Psoas muscle (tissue), 8 donors: ENCODE data around the gene P3H4. TPM values are rescaled to one million over a fixed set of nuclear protein-coding genes. Genes with fewer than 3 reads are reported as not detected.

Experiments used
- ATAC-seq, 4 donors: fragments of 200-7000 bp; cut with Tn5 transposase; one replicate each; pipeline ENCODE4 v1.9.1; 2020; ENCODE audit warnings: moderate library complexity in 3 of 4, mild to moderate bottlenecking in 2 of 4
- DNase-seq, 2 donors: peaks; one replicate each; pipeline ENCODE4 v3.0.0-alpha.2; 2020
- H3K27ac ChIP-seq: fragments of 200-600 bp; one replicate; pipeline ENCODE4 v1.8.0; 2022
- H3K27me3 ChIP-seq, 3 donors: fragments of 200-600 bp in 1 of 3; one replicate each; pipeline versions ENCODE4 v1.6.1 to v1.8.0; 2013 to 2022; ENCODE audit warnings: low read length in 2 of 3, mild to moderate bottlenecking in 2 of 3, moderate library complexity in 1 of 3; ENCODE audit not compliant: insufficient read depth in 3 of 3
- H3K36me3 ChIP-seq, 2 donors: fragments of 200-600 bp in 1 of 2; one replicate each; pipeline versions ENCODE4 v1.6.1 to v1.8.0; 2013 to 2022; ENCODE audit warnings: low read depth in 1 of 2, mild to moderate bottlenecking in 1 of 2, moderate library complexity in 1 of 2; ENCODE audit not compliant: insufficient read depth in 1 of 2
- H3K4me1 ChIP-seq: fragments of 200-600 bp; one replicate; pipeline ENCODE4 v1.8.0; 2022
- H3K4me3 ChIP-seq: fragments of 200-600 bp; one replicate; pipeline ENCODE4 v1.8.0; 2022; ENCODE audit warnings: mild to moderate bottlenecking
- H3K9me3 ChIP-seq: fragments of 200-600 bp; one replicate; pipeline ENCODE4 v1.8.0; 2022
- CTCF ChIP-seq: fragments of 200-600 bp; IDR thresholded peaks from one replicate; pipeline ENCODE4 v1.8.0; 2022; ENCODE audit warnings: antibody characterized with exemption
- WGBS, 3 donors: extraction: QIAGEN DNeasy Blood & Tissue Kit; methylation state at CpG; one replicate each; pipeline versions ENCODE4 v1.1.6 to v1.1.7; 2013; 5-methylcytosine and 5-hydroxymethylcytosine counted together
- intact Hi-C, 2 donors: fragments of 100-400 bp; cut with DNase I; formaldehyde crosslinking; loops; one replicate each; pipeline versions ENCODE4 v1.11.0 to v1.14.2; 2022
- polyA plus RNA-seq, 3 donors: library from polyadenylated mRNA; stranded (reverse); fragments of 200-250 nt; gene quantifications; one replicate each; pipeline ENCODE4 v1.2.3, GENCODE V29; 2013
- total RNA-seq, 4 donors: library from RNA; stranded (reverse); fragmentation: NEBNext Ultra II Directional in 2 of 4; extraction: Animal tissue kit (Norgen Biotek cat#: 25700) in 2 of 4; gene quantifications; one replicate each; pipeline versions ENCODE4 v1.2.1 to v1.2.4, GENCODE V29; 2021 to 2023
- donor health status: healthy with polysubstance abuse.
- donor health status: DM: no; HTN: no; CAD: no; lungs with moderate emphysema.
- donor health status: Bipolar disorder and iron deficiency.
- donor health status: healthy.
- donor health status: DM: yes; HTN: yes; CAD: no.
- donor health status: DM: no; HTN: no; CAD: no.
- donor health status: DM: no; HTN: no; CAD: no.
- donor health status: DM: yes; HTN: yes; CAD: no.

The P3H4 gene
- total and polyA plus RNA-seq, 7 donors, result 0.58 to 3.4 (median 1.7) TPM

DNA sequence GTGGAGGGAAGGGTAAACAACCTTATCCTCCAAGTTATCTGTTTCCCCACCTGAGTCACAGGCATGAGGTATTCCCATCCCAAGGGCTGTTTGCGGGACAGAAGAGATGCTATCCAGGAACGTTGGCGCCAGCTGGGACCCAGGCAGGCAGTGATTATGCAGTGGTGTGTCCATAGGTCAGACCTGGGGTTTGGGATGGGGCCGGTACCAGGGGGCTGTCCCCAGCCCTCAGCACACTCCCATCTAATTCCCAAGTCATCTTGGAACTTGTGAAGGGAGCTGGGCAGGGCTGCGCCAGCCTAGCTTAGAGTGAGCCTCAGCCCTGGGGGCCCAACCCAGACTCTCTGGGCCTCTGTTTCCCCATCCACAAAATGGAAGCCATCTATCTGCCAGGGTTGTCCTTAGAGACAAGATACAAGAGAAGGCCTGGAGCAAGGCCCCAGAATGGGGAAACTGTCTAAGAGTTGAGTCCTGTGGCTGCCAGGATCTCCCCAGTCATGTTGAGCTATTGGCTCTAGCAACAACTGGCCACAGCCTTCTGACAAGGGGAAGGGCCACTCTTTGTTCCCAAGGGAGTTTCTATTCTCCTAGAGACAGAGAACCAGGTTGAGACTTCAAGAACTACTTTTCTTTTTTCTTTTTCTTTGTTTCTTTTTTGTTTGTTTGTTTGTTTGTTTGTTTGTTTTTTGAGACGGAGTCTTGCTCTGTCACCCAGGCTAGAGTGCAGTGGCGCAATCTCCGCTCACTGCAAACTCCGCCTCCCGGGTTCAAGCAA lies 15.4 kb downstream of the P3H4 start:
- intact Hi-C loops, result no loop called here

DNA sequence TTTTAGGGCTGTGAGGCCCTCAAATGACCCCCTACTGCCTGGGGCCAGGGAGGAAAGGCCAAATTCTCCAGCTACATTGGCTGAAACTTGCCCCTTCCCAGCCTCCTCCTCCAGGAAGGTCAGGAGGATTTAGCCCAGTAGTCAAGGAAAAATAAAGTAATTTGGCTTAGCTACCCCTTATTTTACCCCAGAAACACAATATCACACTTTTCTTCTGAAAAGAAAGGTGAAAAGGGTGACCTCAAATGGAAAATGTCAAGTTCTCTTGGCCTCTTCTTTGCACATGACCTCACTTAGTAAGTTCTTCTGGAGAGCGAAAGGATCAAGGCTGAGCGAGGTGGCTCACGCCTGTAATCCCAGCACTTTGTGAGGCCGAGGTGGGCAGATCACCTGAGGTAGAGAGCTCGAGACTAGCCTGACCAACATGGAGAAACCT lies 17.2 kb downstream of the P3H4 start:
- Histone ChIP-seq H3K4me1 (no peaks in the 10 kb centered on the region), H3K9me3 (no peaks in the 10 kb centered on the region), H3K27me3 (no peaks in the 10 kb centered on the region), H3K36me3 (no peaks in the 10 kb centered on the region), H3K4me3 (no peak overlapping the region), H3K27ac (no peak overlapping the region)
- intact Hi-C loops, result no loop called here
- WGBS, 3 donors, result 96 to 99% (median 98%) methylated on average over 5 of the region's 5 CpGs
- no peak for ATAC-seq
- no peak for DNase-seq
- TF ChIP-seq CTCF, result no peak

More for the DNA sequence above, 15.4 kb downstream of the P3H4 start:
- no peak for ATAC-seq
- no peak for DNase-seq
- TF ChIP-seq CTCF, result no peak
- WGBS, 3 donors, result 91 to 96% (median 96%) methylated on average over 10 of the region's 10 CpGs
- Histone ChIP-seq H3K4me3 (no peak overlapping the region), H3K36me3 (no peaks in the 10 kb centered on the region), H3K9me3 (no peaks in the 10 kb centered on the region), H3K4me1 (peaks cover 4% of the 10 kb centered on the region), H3K27ac (no peak overlapping the region), H3K27me3 (no peaks in the 10 kb centered on the region)

DNA sequence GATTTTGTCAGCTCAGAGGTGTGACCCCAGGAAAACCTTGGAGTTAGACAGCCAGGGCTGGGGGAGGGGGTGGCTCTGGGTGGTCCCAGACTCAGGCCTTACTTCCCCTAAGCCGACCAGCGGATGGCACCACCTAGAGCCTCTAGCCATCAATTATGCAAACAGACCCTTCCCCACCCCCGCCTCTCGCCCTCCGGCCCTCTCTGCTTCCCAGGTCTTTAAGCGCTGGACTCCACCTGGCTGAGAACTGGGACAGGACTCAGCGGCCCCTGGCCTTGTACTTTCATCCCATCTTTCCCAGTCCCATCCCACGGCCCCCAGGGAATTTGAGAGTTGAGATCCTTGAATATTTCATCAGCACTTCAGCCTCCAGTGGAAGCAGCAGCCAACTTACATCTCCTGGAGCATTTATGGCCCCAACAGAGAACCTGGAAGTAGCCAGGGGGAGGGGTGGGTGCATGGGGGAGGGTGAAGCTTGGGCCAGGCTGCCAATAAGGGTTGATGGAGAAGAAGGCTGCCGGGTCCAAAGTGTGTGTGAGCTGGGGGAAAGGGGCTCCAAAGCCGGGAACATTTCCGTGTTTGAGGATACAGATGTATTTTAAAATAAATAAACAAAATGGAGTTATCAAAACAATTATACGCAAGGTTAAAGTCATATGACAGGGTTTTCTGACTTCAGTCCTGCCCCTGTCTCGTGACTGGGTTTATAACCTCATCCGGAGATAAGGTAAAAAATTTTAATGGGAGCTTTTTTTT lies 17.8 kb downstream of the P3H4 start:
- no peak for TF ChIP-seq CTCF
- Histone ChIP-seq H3K9me3 (no peaks in the 10 kb centered on the region), H3K4me3 (no peak overlapping the region), H3K27ac (no peak overlapping the region), H3K27me3 (no peaks in the 10 kb centered on the region), H3K4me1 (no peaks in the 10 kb centered on the region), H3K36me3 (no peaks in the 10 kb centered on the region)
- ATAC-seq, result no peak
- no peak for DNase-seq
- intact Hi-C loops, result no loop called here
- 81 to 86% (median 82%) methylated on average over 14 of the region's 14 CpGs for WGBS, 3 donors

- H3K9me3 ChIP-seq, result no peaks in the 10 kb centered on the region
- H3K4me1 ChIP-seq, result no peaks in the 10 kb centered on the region
- ATAC-seq, result peak; percentile 24 to 60 (median 43)
- no peak for TF ChIP-seq CTCF
- DNase-seq, result no peak
- H3K27ac ChIP-seq, result no peak overlapping the region
- H3K4me3 ChIP-seq, result no peak overlapping the region
- no peaks in the 10 kb centered on the region for H3K36me3 ChIP-seq
- H3K27me3 ChIP-seq, result no peaks in the 10 kb centered on the region
- intact Hi-C loops, result no loop called here
- WGBS, 3 donors, result 50 to 57% (median 51%) methylated on average over 19 to 22 of the region's 22 CpGs
Observed at GRCh38 chr17:41792845-41793783, 18.6 kb downstream of the P3H4 start.
